GM18517 (cell line): ENCODE measurements around the gene ADM5.

Experiments used
- ATAC-seq: cut with Tn5 transposase; IDR thresholded peaks from one replicate; pipeline ENCODE4 v1.9.1; 2021; ENCODE audit warnings: mild to moderate bottlenecking, moderate library complexity; ENCODE audit not compliant: unreplicated experiment

Gene ADM5

GRCh38 chr19:49679771-49680413, 9.5 kb upstream of the ADM5 start:
- no peak for ATAC-seq

GRCh38 chr19:49680421-49681351, 8.7 kb upstream of the ADM5 start:
- no peak for ATAC-seq

DNA sequence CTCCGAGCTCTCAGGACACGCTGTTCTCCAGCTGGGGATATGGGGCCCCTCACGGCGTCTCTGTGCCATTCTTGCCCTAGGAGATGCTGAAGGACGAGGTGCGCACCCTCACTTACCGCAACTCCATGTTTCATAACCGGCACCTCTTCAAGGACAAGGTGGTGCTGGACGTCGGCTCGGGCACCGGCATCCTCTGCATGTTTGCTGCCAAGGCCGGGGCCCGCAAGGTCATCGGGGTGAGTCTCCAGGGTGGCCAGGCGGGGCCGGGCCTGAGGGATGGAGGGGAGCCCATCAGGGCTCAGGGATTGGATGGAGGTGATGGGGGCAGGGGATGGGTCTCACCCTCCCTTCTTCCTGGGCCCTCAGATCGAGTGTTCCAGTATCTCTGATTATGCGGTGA, 7.6 kb upstream of the ADM5 start:
- ATAC-seq, result no peak

GRCh38 chr19:49682274-49682673, 7.1 kb upstream of the ADM5 start:
- ATAC-seq, result no peak

GRCh38 chr19:49683814-49684250, 5.6 kb upstream of the ADM5 start:
- ATAC-seq, result no peak

DNA sequence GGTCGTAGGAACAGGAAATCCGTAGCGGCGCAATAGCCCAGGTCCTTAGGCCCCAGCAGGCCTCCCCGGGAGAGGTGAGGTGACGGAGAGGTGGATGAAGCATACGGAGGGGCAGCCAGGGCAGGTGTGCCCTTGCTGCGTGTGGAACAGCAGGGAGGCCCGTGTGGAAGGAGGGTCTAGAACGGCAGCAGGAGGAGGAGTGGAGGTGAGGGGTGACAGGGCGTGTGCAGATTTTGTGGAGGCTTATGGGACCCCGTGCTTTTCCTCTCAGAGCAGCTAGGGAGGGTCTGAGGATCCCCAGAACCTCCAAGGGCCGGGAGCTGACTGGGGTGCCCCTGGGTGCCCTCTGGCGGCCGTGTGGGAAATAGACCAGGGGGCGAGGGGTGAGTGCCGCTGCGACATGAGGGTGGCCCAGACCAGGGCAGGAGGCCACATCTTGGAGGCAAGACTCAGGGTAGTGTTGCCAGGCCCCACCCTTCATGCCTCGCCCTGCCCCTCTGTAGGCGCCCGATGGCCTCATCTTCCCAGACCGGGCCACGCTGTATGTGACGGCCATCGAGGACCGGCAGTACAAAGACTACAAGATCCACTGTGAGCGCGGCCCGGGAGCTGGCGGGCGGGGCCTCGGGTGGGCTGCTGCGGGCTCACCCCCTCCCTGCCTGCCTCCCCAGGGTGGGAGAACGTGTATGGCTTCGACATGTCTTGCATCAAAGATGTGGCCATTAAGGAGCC, 5.0 kb upstream of the ADM5 start:
- ATAC-seq, result no peak

DNA sequence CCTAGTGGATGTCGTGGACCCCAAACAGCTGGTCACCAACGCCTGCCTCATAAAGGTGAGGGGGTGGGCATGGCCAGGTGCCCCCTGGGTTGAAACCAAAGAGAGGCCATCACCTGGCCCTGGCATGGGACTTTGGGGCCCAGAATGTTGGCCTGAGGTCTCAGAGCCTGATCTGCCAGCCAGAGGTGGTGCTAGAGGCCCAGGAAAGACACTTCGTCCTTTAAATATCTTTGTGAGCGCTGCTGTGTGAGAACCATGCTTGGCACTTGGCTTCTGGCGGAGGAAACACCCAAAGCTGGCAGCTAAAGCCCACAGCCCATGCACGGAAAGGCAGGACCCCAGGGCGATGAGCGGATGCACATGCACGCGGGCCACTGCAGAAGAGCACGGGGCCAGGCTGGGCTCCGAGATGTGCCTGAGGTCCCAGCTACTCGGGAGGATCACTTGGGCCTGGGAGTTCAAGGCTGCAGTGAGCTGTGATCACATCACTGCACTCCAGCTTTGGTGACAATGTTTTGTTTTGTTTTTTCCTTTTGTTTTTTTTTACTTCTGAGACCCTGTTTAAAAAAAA, 4.3 kb upstream of the ADM5 start:
- no peak for ATAC-seq

DNA sequence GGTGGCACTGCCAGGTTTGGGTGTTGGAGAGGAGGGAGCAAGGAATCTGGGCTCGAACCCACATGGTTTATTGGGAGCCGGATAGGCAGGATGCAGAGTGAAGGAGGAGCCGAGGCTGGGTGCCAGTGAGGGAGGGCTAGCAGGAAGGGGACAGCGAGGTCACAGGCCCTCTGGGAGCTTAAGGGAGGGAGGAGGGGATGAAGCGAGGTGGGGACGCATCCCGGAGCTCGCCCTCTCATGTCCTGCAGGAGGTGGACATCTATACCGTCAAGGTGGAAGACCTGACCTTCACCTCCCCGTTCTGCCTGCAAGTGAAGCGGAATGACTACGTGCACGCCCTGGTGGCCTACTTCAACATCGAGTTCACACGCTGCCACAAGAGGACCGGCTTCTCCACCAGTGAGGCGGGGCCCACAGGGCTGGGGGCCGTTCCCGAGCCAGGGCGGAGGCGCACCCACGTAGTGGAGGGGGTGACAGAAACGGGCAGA, 3.5 kb upstream of the ADM5 start:
- no peak for ATAC-seq

DNA sequence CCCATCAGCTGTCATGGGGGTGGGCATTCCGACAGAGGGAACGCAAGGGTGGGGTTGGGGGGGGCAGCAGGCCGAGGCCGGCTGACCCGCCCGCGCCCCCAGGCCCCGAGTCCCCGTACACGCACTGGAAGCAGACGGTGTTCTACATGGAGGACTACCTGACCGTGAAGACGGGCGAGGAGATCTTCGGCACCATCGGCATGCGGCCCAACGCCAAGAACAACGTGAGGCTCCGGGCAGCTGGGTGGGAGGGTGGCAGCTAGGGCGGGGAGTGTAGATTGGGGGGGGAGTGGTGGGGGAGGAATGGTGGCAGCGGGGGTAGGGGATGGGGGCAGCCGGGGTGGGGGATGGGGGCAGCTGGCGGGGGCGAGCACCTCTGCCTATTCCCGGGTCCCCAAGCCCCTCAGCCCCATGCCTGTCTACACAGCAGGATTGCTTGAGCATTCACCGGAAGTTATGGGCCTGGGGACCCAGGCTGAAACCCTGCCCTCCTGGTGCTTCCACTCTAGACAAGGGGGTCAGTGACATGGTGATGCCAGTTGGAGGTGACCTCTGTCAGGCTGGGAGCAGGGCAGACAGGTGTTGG, 2.8 kb upstream of the ADM5 start:
- no peak for ATAC-seq

DNA sequence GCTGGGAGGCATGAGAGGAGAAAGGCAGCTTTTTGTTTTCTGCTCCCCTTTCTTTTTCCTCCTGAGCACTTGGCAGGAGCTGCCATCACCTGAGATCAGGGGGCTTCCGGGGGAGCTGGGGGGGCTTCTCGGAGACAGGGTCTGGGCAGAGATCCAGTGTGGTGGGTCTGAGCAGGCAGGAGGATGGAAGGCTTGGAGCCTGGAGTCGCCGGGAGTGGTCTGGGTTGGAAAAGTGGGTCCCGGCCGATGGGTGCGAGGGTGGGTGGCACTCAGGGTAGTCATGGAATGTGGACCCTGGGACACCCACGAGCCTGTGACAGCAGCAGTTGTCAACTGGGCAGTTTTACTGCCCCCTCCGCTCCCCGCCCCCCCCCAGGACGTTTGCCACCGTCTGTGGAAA, 2.2 kb upstream of the ADM5 start:
- no peak for ATAC-seq

DNA sequence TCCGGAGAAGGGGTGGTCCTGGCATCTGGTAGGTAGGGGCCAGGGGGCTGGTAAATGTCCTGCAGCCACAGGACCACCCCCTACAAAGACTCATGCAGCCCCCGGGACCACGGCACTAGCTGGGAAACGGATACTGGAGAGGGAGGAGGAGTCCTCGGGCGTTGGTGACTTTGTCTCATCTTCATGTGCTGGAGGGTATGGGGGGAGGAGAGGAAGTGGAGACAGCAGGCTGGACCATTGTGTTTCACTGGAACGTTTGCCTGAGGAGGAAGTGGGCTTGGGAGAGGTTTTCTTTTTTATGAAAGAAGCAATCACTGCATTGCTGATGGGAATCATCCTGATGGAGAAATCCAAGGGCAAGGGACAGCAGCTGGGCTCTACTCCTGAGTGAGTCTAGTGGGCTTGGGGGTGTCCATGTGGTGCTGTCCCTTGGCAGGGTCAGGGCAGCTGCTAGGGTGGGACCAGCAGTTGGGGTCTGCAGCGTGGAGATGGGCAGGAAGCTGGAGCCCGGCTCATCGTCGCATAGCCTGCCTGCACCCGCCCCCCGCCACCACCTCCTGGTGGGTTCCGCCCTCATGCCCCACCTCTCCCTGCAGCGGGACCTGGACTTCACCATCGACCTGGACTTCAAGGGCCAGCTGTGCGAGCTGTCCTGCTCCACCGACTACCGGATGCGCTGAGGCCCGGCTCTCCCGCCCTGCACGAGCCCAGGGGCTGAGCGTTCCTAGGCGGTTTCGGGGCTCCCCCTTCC, 1.7 kb upstream of the ADM5 start:
- no peak for ATAC-seq

- ATAC-seq, result no peak
Observed at GRCh38 chr19:49688531-49689132, 762 bp upstream of the ADM5 start.

- ATAC-seq, result no peak
Observed at GRCh38 chr19:49690079-49690655, 773 bp downstream of the ADM5 start.

GRCh38 chr19:49690656-49691242, 1.4 kb downstream of the ADM5 start, which contains the start of gene CPT1C:
Gene CPT1C, plus strand, starts transcription at chr19:49691116. Its CDS starts 1,137 bp downstream, at chr19:49692253.
- no peak for ATAC-seq

- no peak for ATAC-seq
Observed at GRCh38 chr19:49691243-49692146, 2.1 kb downstream of the ADM5 start.

DNA sequence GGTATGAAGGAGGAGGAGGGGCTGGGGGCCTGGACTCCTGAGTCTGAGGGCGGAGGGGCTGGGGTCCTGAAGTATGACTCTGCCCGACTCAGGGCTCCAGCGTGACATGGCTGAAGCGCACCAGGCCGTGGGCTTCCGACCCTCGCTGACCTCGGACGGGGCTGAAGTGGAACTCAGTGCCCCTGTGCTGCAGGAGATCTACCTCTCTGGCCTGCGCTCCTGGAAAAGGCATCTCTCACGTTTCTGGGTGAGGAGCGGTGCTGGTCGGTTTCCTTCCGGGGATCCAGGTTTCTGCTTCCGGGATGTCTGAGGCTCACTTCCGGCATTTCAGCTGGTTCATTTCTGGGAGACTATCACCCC, 2.7 kb downstream of the ADM5 start:
- ATAC-seq, result no peak

GRCh38 chr19:49696115-49696514, 6.7 kb downstream of the ADM5 start:
- no peak for ATAC-seq

GRCh38 chr19:49696865-49697264, 7.5 kb downstream of the ADM5 start:
- ATAC-seq, result no peak
